GM18499 (cell line): ENCODE data around the gene ZNF365.
"Not testable (repeated sequence)": the region's sequence is repeated elsewhere in the genome, so short reads cannot be mapped to it uniquely, and the experiment has no call there.

Experiments used
- ATAC-seq: cut with Tn5 transposase; IDR thresholded peaks from one replicate; pipeline ENCODE4 v1.9.1; 2021; ENCODE audit warnings: moderate number of reproducible peaks; ENCODE audit not compliant: insufficient read depth, unreplicated experiment

Gene ZNF365

GRCh38 chr10:62373995-62374861 is at the start of gene ZNF365:
TSS of gene ZNF365 (plus strand) at chr10:62374369. CDS start at chr10:62376194, 1,825 bp downstream.
- ATAC-seq, result no peak

GRCh38 chr10:62326176-62326575 is 48.0 kb upstream of the ZNF365 start:
- ATAC-seq, result no peak

GRCh38 chr10:62327885-62328284 is 46.3 kb upstream of the ZNF365 start:
- ATAC-seq, result no peak

GRCh38 chr10:62330213-62330612 is 44.0 kb upstream of the ZNF365 start:
- ATAC-seq, result no peak

- no peak for ATAC-seq
These were observed 41.8 kb upstream of the ZNF365 start for GRCh38 chr10:62332406-62332805.

- ATAC-seq, result no peak
These were observed 40.9 kb upstream of the ZNF365 start for GRCh38 chr10:62333135-62333889.

GRCh38 chr10:62333988-62334682 is 40.0 kb upstream of the ZNF365 start:
- ATAC-seq, result no peak

- no peak for ATAC-seq
These were observed 38.8 kb upstream of the ZNF365 start for GRCh38 chr10:62335326-62335725.

- no peak for ATAC-seq
These were observed 37.8 kb upstream of the ZNF365 start for GRCh38 chr10:62336404-62336803.

GRCh38 chr10:62341419-62341818 is 32.8 kb upstream of the ZNF365 start:
- ATAC-seq, result no peak

- ATAC-seq, result no peak
These were observed 31.2 kb upstream of the ZNF365 start for GRCh38 chr10:62343000-62343399.

GRCh38 chr10:62348029-62348428 is 26.1 kb upstream of the ZNF365 start:
- ATAC-seq, result no peak

GRCh38 chr10:62352356-62352970 is 21.7 kb upstream of the ZNF365 start:
- no peak for ATAC-seq

- no peak for ATAC-seq
These were observed 19.3 kb upstream of the ZNF365 start for GRCh38 chr10:62354916-62355315.

- no peak for ATAC-seq
These were observed 17.7 kb upstream of the ZNF365 start for GRCh38 chr10:62356447-62356846.

GRCh38 chr10:62358151-62358550 is 16.0 kb upstream of the ZNF365 start:
- ATAC-seq, result not testable (repeated sequence)

- no peak for ATAC-seq
These were observed 552 bp upstream of the ZNF365 start for GRCh38 chr10:62373639-62373994.

- ATAC-seq, result no peak
These were observed 917 bp downstream of the ZNF365 start for GRCh38 chr10:62374862-62375710.
